Panc1 (cell line): Measurements from ENCODE around the gene PDXK. TPM values are rescaled to one million over a fixed set of nuclear protein-coding genes. Genes with fewer than 3 reads are reported as not detected.
A peak's percentile ranks its signal among the peaks of the same experiment; 100 is the strongest.

ENCODE experiments used
- ATAC-seq: fragments of 200-7000 bp; cut with Tn5 transposase; 2 replicates; pipeline ENCODE4 v1.9.1; 2020; ENCODE audit warnings: mild to moderate bottlenecking, moderate library complexity
- BruUV-seq: library from RNA; stranded (reverse); fragments of 400-500 nt; replicated peaks from 2 replicates; lab custom pipeline; 2021; lab: Mats Ljungman, UMichigan
- CTCF ChIA-PET: fragments of 300-600 bp; sonication (Branson Sonifier 250); formaldehyde crosslinking; loops from one replicate; lab custom pipeline; 2022; ENCODE audit warnings: antibody characterized with exemption; lab: Charles Lee
- POLR2A ChIA-PET: fragments of 300-600 bp; sonication (Branson Sonifier 250); formaldehyde crosslinking; loops from one replicate; lab custom pipeline; 2022; ENCODE audit warnings: antibody characterized with exemption; lab: Charles Lee
- DNase-seq: peaks from one replicate; pipeline ENCODE4 v3.0.0-alpha.2; 2010; ENCODE audit warnings: low read depth, low spot score
- H3K27ac ChIP-seq: 2 replicates; pipeline ENCODE4 v1.5.1; 2011; ENCODE audit warnings: mild to moderate bottlenecking, low read length, inconsistent platforms
- H3K27me3 ChIP-seq: fragments of 200-500 bp; sonication (Bioruptor generic); 2 replicates; pipeline ENCODE4 v1.6.0; 2014; ENCODE audit warnings: low read length, inconsistent platforms; ENCODE audit not compliant: control insufficient read depth, insufficient read depth
- H3K36me3 ChIP-seq: fragments of 200-500 bp; sonication (Bioruptor generic); 2 replicates; pipeline ENCODE4 v1.5.1; 2014; ENCODE audit warnings: inconsistent platforms, mild to moderate bottlenecking, low read length, moderate library complexity; ENCODE audit not compliant: control insufficient read depth, insufficient read depth
- H3K4me1 ChIP-seq: 2 replicates; pipeline ENCODE4 v1.5.1; 2011; ENCODE audit warnings: inconsistent platforms, mild to moderate bottlenecking, low read length, moderate library complexity; ENCODE audit not compliant: control insufficient read depth, insufficient read depth
- H3K4me3 ChIP-seq, 2 experiments: 2 replicates each; pipeline ENCODE4 v1.5.1; 2011 to 2012; ENCODE audit warnings: low read depth in 2 of 2, low read length in 2 of 2, mild to moderate bottlenecking in 2 of 2, inconsistent platforms in 1 of 2, moderate library complexity in 1 of 2
- H3K9me3 ChIP-seq: fragments of 200-500 bp; sonication (Bioruptor generic); 2 replicates; pipeline ENCODE4 v1.5.1; 2014; ENCODE audit warnings: low read depth, mild to moderate bottlenecking, inconsistent platforms, low read length, moderate library complexity; ENCODE audit not compliant: control insufficient read depth, insufficient read depth
- CTCF ChIP-seq: fragments of 450-650 bp; IDR thresholded peaks from 2 replicates; pipeline ENCODE4 v1.5.1; 2017; ENCODE audit warnings: mild to moderate bottlenecking
- POLR2AphosphoS5 ChIP-seq: IDR thresholded peaks from 2 replicates; pipeline ENCODE4 v1.6.1; 2012; ENCODE audit warnings: mild to moderate bottlenecking, low read depth, low read length, moderate library complexity
- REST ChIP-seq, 2 experiments: IDR thresholded peaks; 2 replicates each; pipeline ENCODE4 v1.6.1; 2011 to 2012; ENCODE audit warnings: low read depth in 2 of 2, control low read depth in 1 of 2, low read length in 1 of 2, mild to moderate bottlenecking in 1 of 2, moderate library complexity in 1 of 2; ENCODE audit not compliant: insufficient read depth in 1 of 2
- SIN3A ChIP-seq: IDR thresholded peaks from 2 replicates; pipeline ENCODE4 v1.6.1; 2012; ENCODE audit warnings: low read depth, mild to moderate bottlenecking, low read length, moderate library complexity, borderline replicate concordance; ENCODE audit not compliant: insufficient read depth
- TCF7L2 ChIP-seq: IDR thresholded peaks from 2 replicates; pipeline ENCODE4 v1.6.1; 2011; ENCODE audit warnings: mild to moderate bottlenecking, low read depth, low read length, inconsistent platforms
- in situ Hi-C: cut with HindIII; loops from 2 replicates; pipeline ENCODE4 v1.10.0; 2016; ENCODE audit warnings: low sequenced_read_pairs, low pct_unique_long_range_greater_than_20kb
- intact Hi-C: fragments of 100-400 bp; cut with micrococcal nuclease; formaldehyde crosslinking; loops from one replicate; pipeline ENCODE4 v1.10.0; 2022; ENCODE audit not compliant: unreplicated experiment
- total RNA-seq: library from RNA; stranded (reverse); gene quantifications from one replicate; pipeline ENCODE4 v1.2.1, GENCODE V29; 2021; ENCODE audit not compliant: unreplicated experiment

Gene PDXK
- total RNA-seq, 1 experiment from 2014 or later = 184 TPM

GRCh38 chr21:43721939-43722338 lies 3.0 kb downstream of the PDXK start:
- CTCF ChIA-PET = no interaction called here
- in situ Hi-C loops (no loop called here), intact Hi-C loops (no loop called here)
- Histone ChIP-seq H3K9me3 (no peaks in the 10 kb centered on the region), H3K4me3 (peak overlapping the region; percentile 75 to 78), H3K36me3 (peaks cover 3% of the 10 kb centered on the region; the same call in 1 of the 2 replicates), H3K27me3 (no peaks in the 10 kb centered on the region), H3K27ac (peak overlapping the region; percentile 79), H3K4me1 (peaks cover 47% of the 10 kb centered on the region)
- no peak for DNase-seq
- ATAC-seq = no peak
- POLR2A ChIA-PET = no interaction called here
- TF ChIP-seq REST (IDR thresholded peaks at IDR 0.05; ENCODE audit: insufficient read depth in 1 of 2, low read depth in 2 of 2, low read length in 1 of 2) (no peak), POLR2AphosphoS5 (no peak), SIN3A (no peak), TCF7L2 (no peak), CTCF (no peak)
- TSS peak; percentile 74 for BruUV-seq

- DNase-seq (no peak), ATAC-seq (no peak)
- H3K27me3 ChIP-seq = no peaks in the 10 kb centered on the region
- H3K9me3 ChIP-seq = no peaks in the 10 kb centered on the region
- no peak overlapping the region; the same call in 1 of the 2 replicates for H3K27ac ChIP-seq
- no peak overlapping the region for H3K4me3 ChIP-seq
- TF ChIP-seq SIN3A = no peak
- no peak for TF ChIP-seq CTCF
- TF ChIP-seq POLR2AphosphoS5 = no peak
- TF ChIP-seq REST (IDR thresholded peaks at IDR 0.05; ENCODE audit: insufficient read depth in 1 of 2, low read depth in 2 of 2, low read length in 1 of 2) = no peak
- TF ChIP-seq TCF7L2 = no peak
- BruUV-seq = TSS peak; percentile 36
- in situ Hi-C loops (no loop called here), intact Hi-C loops (no loop called here)
- H3K36me3 ChIP-seq = peaks cover 3% of the 10 kb centered on the region; the same call in 1 of the 2 replicates
- ChIA-PET POLR2A (no interaction called here), CTCF (no interaction called here)
- peaks cover 60% of the 10 kb centered on the region for H3K4me1 ChIP-seq
Observed at GRCh38 chr21:43723648-43724047, 4.7 kb downstream of the PDXK start.
